Measurements from ENCODE around the gene ANO1. TPM values are rescaled to one million over a fixed set of nuclear protein-coding genes. Genes with fewer than 3 reads are reported as not detected.

The ANO1 gene
- total and polyA plus RNA-seq, 4 donors: 7.8 to 64.8 (median 32.2) TPM

- peaks cover 0 to 10% (median 5%) of the 10 kb centered on the region in 4 donors for H3K36me3 ChIP-seq (ENCODE audit: control insufficient read depth in 4 of 4, insufficient read depth in 3 of 4, low read depth in 1 of 4, low read length in 3 of 4)
- H3K27ac ChIP-seq (ENCODE audit: low read depth in 1 of 2, low read length in 2 of 2): no peak overlapping the region
- no peak overlapping the region for H3K9ac ChIP-seq (ENCODE audit: low read depth in 1 of 2, low read length in 2 of 2)
- no peaks in the 10 kb centered on the region for H3K4me1 ChIP-seq (ENCODE audit: control insufficient read depth in 4 of 4, insufficient read depth in 4 of 4, low read length in 3 of 4)
- H3K9me3 ChIP-seq (ENCODE audit: control insufficient read depth in 4 of 4, low read length in 3 of 4): no peaks in the 10 kb centered on the region
- H3K27me3 ChIP-seq (ENCODE audit: control insufficient read depth in 4 of 4, insufficient read depth in 4 of 4, low read length in 3 of 4): no peaks in the 10 kb centered on the region
- WGBS: 89% methylated on average over 11 of the region's 11 CpGs
- no peak overlapping the region for H3K4me3 ChIP-seq (ENCODE audit: low read depth in 1 of 3, low read length in 3 of 3)
- TF ChIP-seq TAF1 (conservative IDR thresholded peaks at IDR 0.05) (no peak), NR2F2 (IDR thresholded peaks at IDR 0.05) (no peak), RAD21 (IDR thresholded peaks at IDR 0.05) (no peak), RXRA (IDR thresholded peaks at IDR 0.05) (no peak), GABPA (IDR thresholded peaks at IDR 0.05 in 1 of 2, conservative IDR thresholded peaks at IDR 0.05 in 1 of 2) (no peak), CTCF (IDR thresholded peaks at IDR 0.05; ENCODE audit: low read depth, low read length, missing input control) (no peak), ATF3 (IDR thresholded peaks at IDR 0.05) (no peak), EGR1 (IDR thresholded peaks at IDR 0.05; ENCODE audit: low read depth in 2 of 2) (no peak), FOXA2 (IDR thresholded peaks at IDR 0.05) (no peak), FOXA1 (IDR thresholded peaks at IDR 0.05) (no peak), ZBTB33 (IDR thresholded peaks at IDR 0.05) (no peak), REST (IDR thresholded peaks at IDR 0.05) (no peak), JUND (IDR thresholded peaks at IDR 0.05) (no peak), YY1 (IDR thresholded peaks at IDR 0.05) (no peak), HNF4G (IDR thresholded peaks at IDR 0.05) (no peak), HNF4A (conservative IDR thresholded peaks at IDR 0.05) (no peak), MAX (IDR thresholded peaks at IDR 0.05) (no peak), SP1 (IDR thresholded peaks at IDR 0.05) (no peak)
- DNase-seq (ENCODE audit: low spot score): no peak
Observed at GRCh38 chr11:70120674-70121073, 42.6 kb downstream of the ANO1 start.

Measured in liver (tissue), 9 donors.